HL-60/S4 treated with phorbol 12-myristate 13-acetate at 8.2 ng/mL for 4 days and 3 days (cell line): Measurements from ENCODE around the gene PLXNB1.
"Not testable (repeated sequence)": the region's sequence is repeated elsewhere in the genome, so short reads cannot be mapped to it uniquely, and the experiment has no call there.

Experiments
- in situ Hi-C: fragments of 300-500 bp; cut with MboI; formaldehyde crosslinking; loops from 2 replicates; pipeline ENCODE4 v1.15.0; 2022; ENCODE audit warnings: low sequenced_read_pairs

Gene PLXNB1

GRCh38 chr3:48407542-48408099, 22.3 kb downstream of the PLXNB1 start:
- in situ Hi-C loops: no loop called here

GRCh38 chr3:48406443-48407431, 23.1 kb downstream of the PLXNB1 start:
- in situ Hi-C loops: no loop called here

GRCh38 chr3:48405971-48406370, 23.9 kb downstream of the PLXNB1 start:
- in situ Hi-C loops: no loop called here

GRCh38 chr3:48405343-48405881, 24.5 kb downstream of the PLXNB1 start:
- in situ Hi-C loops: no loop called here

GRCh38 chr3:48404440-48405342, 25.2 kb downstream of the PLXNB1 start:
- in situ Hi-C loops: no loop called here

GRCh38 chr3:48403533-48404439, 26.1 kb downstream of the PLXNB1 start:
- in situ Hi-C loops: no loop called here

GRCh38 chr3:48402907-48403306, 27.0 kb downstream of the PLXNB1 start:
- in situ Hi-C loops: no loop called here

- in situ Hi-C loops: no loop called here
Measured at GRCh38 chr3:48402281-48402732, 27.6 kb downstream of the PLXNB1 start.

GRCh38 chr3:48401434-48401901, 28.4 kb downstream of the PLXNB1 start:
- in situ Hi-C loops: not testable (repeated sequence)

GRCh38 chr3:48400824-48401433, 29.0 kb downstream of the PLXNB1 start:
- in situ Hi-C loops: no loop called here

- in situ Hi-C loops: no loop called here
Measured at GRCh38 chr3:48399387-48400172, 30.3 kb downstream of the PLXNB1 start.

- in situ Hi-C loops: no loop called here
Measured at GRCh38 chr3:48398701-48399386, 31.0 kb downstream of the PLXNB1 start.

- in situ Hi-C loops: no loop called here
Measured at GRCh38 chr3:48397767-48398681, 31.9 kb downstream of the PLXNB1 start.

GRCh38 chr3:48395714-48396113, 34.2 kb downstream of the PLXNB1 start:
- in situ Hi-C loops: no loop called here

- in situ Hi-C loops: no loop called here
Measured at GRCh38 chr3:48394391-48394790, 35.5 kb downstream of the PLXNB1 start.

- in situ Hi-C loops: no loop called here
Measured at GRCh38 chr3:48388966-48389365, 40.9 kb downstream of the PLXNB1 start.

GRCh38 chr3:48387634-48388033, 42.3 kb downstream of the PLXNB1 start:
- in situ Hi-C loops: no loop called here
